A549 (cell line): ENCODE measurements around the gene GLT1D1.

ENCODE experiments used
- CBX8 ChIP-seq: fragments of 200-600 bp; sonication (generic); IDR thresholded peaks from 2 replicates; pipeline ENCODE4 v1.6.1; 2016
- HDAC2 ChIP-seq: fragments of 200-600 bp; sonication (generic); IDR thresholded peaks from 2 replicates; pipeline ENCODE4 v1.6.1; 2016
- JUN ChIP-seq, 2 experiments: fragments of >200 bp; sonication (Bioruptor Twin); formaldehyde crosslinking; IDR thresholded peaks; 2 replicates in 1 of 2; 3 replicates in 1 of 2; pipeline ENCODE4 v1.6.1; 2016 to 2017
- KDM1A ChIP-seq: fragments of 200-600 bp; sonication (generic); IDR thresholded peaks from 2 replicates; pipeline ENCODE4 v1.6.1; 2016; ENCODE audit warnings: low read depth, mild to moderate bottlenecking
- MAZ ChIP-seq: fragments of 150-350 bp; IDR thresholded peaks from 2 replicates; pipeline ENCODE4 v1.6.1; 2014; ENCODE audit warnings: antibody characterized with exemption, low read depth, low read length, borderline replicate concordance
- NFE2L2 ChIP-seq: fragments of 150-350 bp; conservative IDR thresholded peaks from 2 replicates; pipeline ENCODE4 v1.6.1; 2014; ENCODE audit warnings: low read length
- POLR2A ChIP-seq: IDR thresholded peaks from 2 replicates; pipeline ENCODE4 v1.6.1; 2012; ENCODE audit warnings: mild to moderate bottlenecking, low read length
- RARB ChIP-seq: fragments of 250-450 bp; sonication (Bioruptor Pico); IDR thresholded peaks from 2 replicates; pipeline ENCODE4 v1.8.0; 2021; ENCODE audit warnings: mild to moderate bottlenecking, moderate library complexity
- RNF2 ChIP-seq: fragments of 200-600 bp; sonication (generic); IDR thresholded peaks from 2 replicates; pipeline ENCODE4 v1.6.1; 2016; ENCODE audit warnings: low read depth, mild to moderate bottlenecking, antibody characterized with exemption, moderate library complexity, borderline replicate concordance
- SMC3 ChIP-seq: fragments of >200 bp; sonication (Bioruptor Twin); formaldehyde crosslinking; IDR thresholded peaks from 3 replicates; pipeline ENCODE4 v1.6.1; 2018; ENCODE audit warnings: inconsistent platforms
- SREBF2 ChIP-seq: fragments of 450-650 bp; IDR thresholded peaks from 2 replicates; pipeline ENCODE4 v1.6.1; 2014; ENCODE audit warnings: mild to moderate bottlenecking, moderate library complexity
- USF2 ChIP-seq: fragments of 450-650 bp; IDR thresholded peaks from 2 replicates; pipeline ENCODE4 v1.6.1; 2014; ENCODE audit warnings: antibody characterized with exemption
- TF ChIP-seq, protein P1 (sequence below): fragments of >200 bp; sonication (Bioruptor Twin); formaldehyde crosslinking; IDR thresholded peaks from 3 replicates; pipeline ENCODE4 v1.5.1; 2016

- TF ChIP-seq KDM1A: no peak
- TF ChIP-seq, protein P1, sequence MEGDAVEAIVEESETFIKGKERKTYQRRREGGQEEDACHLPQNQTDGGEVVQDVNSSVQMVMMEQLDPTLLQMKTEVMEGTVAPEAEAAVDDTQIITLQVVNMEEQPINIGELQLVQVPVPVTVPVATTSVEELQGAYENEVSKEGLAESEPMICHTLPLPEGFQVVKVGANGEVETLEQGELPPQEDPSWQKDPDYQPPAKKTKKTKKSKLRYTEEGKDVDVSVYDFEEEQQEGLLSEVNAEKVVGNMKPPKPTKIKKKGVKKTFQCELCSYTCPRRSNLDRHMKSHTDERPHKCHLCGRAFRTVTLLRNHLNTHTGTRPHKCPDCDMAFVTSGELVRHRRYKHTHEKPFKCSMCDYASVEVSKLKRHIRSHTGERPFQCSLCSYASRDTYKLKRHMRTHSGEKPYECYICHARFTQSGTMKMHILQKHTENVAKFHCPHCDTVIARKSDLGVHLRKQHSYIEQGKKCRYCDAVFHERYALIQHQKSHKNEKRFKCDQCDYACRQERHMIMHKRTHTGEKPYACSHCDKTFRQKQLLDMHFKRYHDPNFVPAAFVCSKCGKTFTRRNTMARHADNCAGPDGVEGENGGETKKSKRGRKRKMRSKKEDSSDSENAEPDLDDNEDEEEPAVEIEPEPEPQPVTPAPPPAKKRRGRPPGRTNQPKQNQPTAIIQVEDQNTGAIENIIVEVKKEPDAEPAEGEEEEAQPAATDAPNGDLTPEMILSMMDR: no peak
- TF ChIP-seq JUN (IDR thresholded peaks at IDR 0.05): no peak
- no peak for TF ChIP-seq NFE2L2
- TF ChIP-seq POLR2A: no peak
- no peak for TF ChIP-seq USF2
- no peak for TF ChIP-seq HDAC2
- TF ChIP-seq CBX8: no peak
- no peak for TF ChIP-seq RNF2
- no peak for TF ChIP-seq RARB (CRISPR knock-in tag)
- TF ChIP-seq SMC3: no peak
- no peak for TF ChIP-seq SREBF2
- no peak for TF ChIP-seq MAZ
These were observed 6.0 kb downstream of the GLT1D1 start for GRCh38 chr12:128859311-128859710.
